ENCODE results near the gene TIRAP. TPM values are rescaled to one million over a fixed set of nuclear protein-coding genes. Genes with fewer than 3 reads are reported as not detected.
A peak's percentile ranks its signal among the peaks of the same experiment; 100 is the strongest.

Gene TIRAP
- total RNA-seq, 1 experiment from 2014 or later, result 11.9 TPM

- peaks cover 5% of the 10 kb centered on the region for H3K4me1 Mint-ChIP-seq (ENCODE audit: insufficient read depth, unreplicated experiment)
- BruUV-seq (replicated peaks), result no TSS peak
- H3K27me3 Mint-ChIP-seq (ENCODE audit: insufficient read depth, unreplicated experiment), result no peaks in the 10 kb centered on the region
- no peak overlapping the region for H3K27ac Mint-ChIP-seq (ENCODE audit: low read depth, unreplicated experiment)
- CTCF ChIA-PET, result interaction anchor here (0.6 kb wide), 1 partner anchor 33 kb away, joined by 4 read pairs; no protein-coding TSS in a partner anchor
- H3K36me3 Mint-ChIP-seq (ENCODE audit: insufficient read depth, unreplicated experiment), result peaks cover 33% of the 10 kb centered on the region
- H3K9me3 Mint-ChIP-seq (ENCODE audit: unreplicated experiment), result no peaks in the 10 kb centered on the region
- POLR2A ChIA-PET, result interaction anchor here (3.1 kb wide), 1 partner anchor 11 kb away, joined by 13 read pairs; the partner anchor contains the start of genes FOXRED1 and SRPRA
- intact Hi-C loops (cut with micrococcal nuclease), result no loop called here
- no peak for TF ChIP-seq CTCF (IDR thresholded peaks at IDR 0.05; ENCODE audit: unreplicated experiment)
- no peak overlapping the region for H3K4me3 Mint-ChIP-seq (ENCODE audit: unreplicated experiment)
- peak; percentile 26 for DNase-seq (ENCODE audit: unreplicated experiment)
Measured at GRCh38 chr11:126257764-126258163, 25.1 kb upstream of the TIRAP start.

GRCh38 chr11:126262216-126262615, 20.7 kb upstream of the TIRAP start:
- CTCF ChIA-PET, result interaction anchor here (0.7 kb wide), 1 partner anchor 538 kb away, joined by 3 read pairs; no protein-coding TSS in a partner anchor
- Mint-ChIP-seq H3K4me3 (ENCODE audit: unreplicated experiment) (no peak overlapping the region), H3K36me3 (ENCODE audit: insufficient read depth, unreplicated experiment) (peaks cover 61% of the 10 kb centered on the region), H3K9me3 (ENCODE audit: unreplicated experiment) (no peaks in the 10 kb centered on the region), H3K27ac (ENCODE audit: low read depth, unreplicated experiment) (no peak overlapping the region), H3K4me1 (ENCODE audit: insufficient read depth, unreplicated experiment) (peaks cover 5% of the 10 kb centered on the region), H3K27me3 (ENCODE audit: insufficient read depth, unreplicated experiment) (no peaks in the 10 kb centered on the region)
- no peak for DNase-seq (ENCODE audit: unreplicated experiment)
- no TSS peak for BruUV-seq (replicated peaks)
- TF ChIP-seq CTCF (IDR thresholded peaks at IDR 0.05; ENCODE audit: unreplicated experiment), result no peak
- intact Hi-C loops (cut with micrococcal nuclease), result no loop called here
- POLR2A ChIA-PET, result no interaction called here

GRCh38 chr11:126263489-126263888, 19.4 kb upstream of the TIRAP start:
- H3K4me1 Mint-ChIP-seq (ENCODE audit: insufficient read depth, unreplicated experiment), result peaks cover 5% of the 10 kb centered on the region
- CTCF ChIA-PET, result interaction anchor here (0.6 kb wide), 1 partner anchor 47 kb away, joined by 3 read pairs; no protein-coding TSS in a partner anchor
- no peaks in the 10 kb centered on the region for H3K9me3 Mint-ChIP-seq (ENCODE audit: unreplicated experiment)
- H3K36me3 Mint-ChIP-seq (ENCODE audit: insufficient read depth, unreplicated experiment), result peaks cover 71% of the 10 kb centered on the region
- no peak for DNase-seq (ENCODE audit: unreplicated experiment)
- H3K4me3 Mint-ChIP-seq (ENCODE audit: unreplicated experiment), result no peak overlapping the region
- no peak overlapping the region for H3K27ac Mint-ChIP-seq (ENCODE audit: low read depth, unreplicated experiment)
- no peaks in the 10 kb centered on the region for H3K27me3 Mint-ChIP-seq (ENCODE audit: insufficient read depth, unreplicated experiment)
- BruUV-seq (replicated peaks), result no TSS peak
- intact Hi-C loops (cut with micrococcal nuclease), result no loop called here
- POLR2A ChIA-PET, result no interaction called here
- no peak for TF ChIP-seq CTCF (IDR thresholded peaks at IDR 0.05; ENCODE audit: unreplicated experiment)

- TF ChIP-seq CTCF (IDR thresholded peaks at IDR 0.05; ENCODE audit: unreplicated experiment), result no peak
- no peak for DNase-seq (ENCODE audit: unreplicated experiment)
- ChIA-PET CTCF (interaction anchor here (0.7 to 1.5 kb wide), 2 partner anchors 53 to 56 kb away, joined by 3 to 5 read pairs; no protein-coding TSS in a partner anchor), POLR2A (no interaction called here)
- H3K4me1 Mint-ChIP-seq (ENCODE audit: insufficient read depth, unreplicated experiment), result peaks cover 20% of the 10 kb centered on the region
- no TSS peak for BruUV-seq (replicated peaks)
- peaks cover 75% of the 10 kb centered on the region for H3K36me3 Mint-ChIP-seq (ENCODE audit: insufficient read depth, unreplicated experiment)
- intact Hi-C loops (cut with micrococcal nuclease), result loop anchor here (5.0 kb wide), 1 partner anchor 344 kb away; no protein-coding TSS in a partner anchor
- no peaks in the 10 kb centered on the region for H3K9me3 Mint-ChIP-seq (ENCODE audit: unreplicated experiment)
- H3K27ac Mint-ChIP-seq (ENCODE audit: low read depth, unreplicated experiment), result no peak overlapping the region
- H3K27me3 Mint-ChIP-seq (ENCODE audit: insufficient read depth, unreplicated experiment), result no peaks in the 10 kb centered on the region
- no peak overlapping the region for H3K4me3 Mint-ChIP-seq (ENCODE audit: unreplicated experiment)
Measured at GRCh38 chr11:126265811-126266210, 17.1 kb upstream of the TIRAP start.

Measured in MCF 10A (cell line).